Bronchial epithelial cell (primary cell): Measurements from ENCODE around the gene ZNF598. TPM values are rescaled to one million over a fixed set of nuclear protein-coding genes. Genes with fewer than 3 reads are reported as not detected.

Experiments
- DNase-seq: peaks from one replicate; pipeline ENCODE4 v3.0.0-alpha.2; 2010; ENCODE audit warnings: low read depth
- FAIRE-seq: peaks from 2 replicates; lab custom pipeline; 2011; peaks lifted over from hg19 to GRCh38; lab: Jason Lieb, UNC
- H3K27me3 ChIP-seq: 2 replicates; pipeline ENCODE4 v1.5.1; 2011; ENCODE audit warnings: low read length; ENCODE audit not compliant: control insufficient read depth, insufficient read depth
- H3K36me3 ChIP-seq: 2 replicates; pipeline ENCODE4 v1.5.1; 2011; ENCODE audit warnings: low read length; ENCODE audit not compliant: control insufficient read depth, insufficient read depth
- H3K4me3 ChIP-seq: 2 replicates; pipeline ENCODE4 v1.5.1; 2011; ENCODE audit warnings: mild to moderate bottlenecking, low read depth, low read length, control low read depth
- total RNA-seq: library from RNA; depleted of rRNA; stranded (reverse); fragments of >200 nt; gene quantifications from 2 replicates; pipeline ENCODE4 v1.2.1, GENCODE V29; 2014
- TF ChIP-seq, protein P1 (sequence below): IDR thresholded peaks from 2 replicates; pipeline ENCODE4 v1.5.1; 2011; ENCODE audit warnings: mild to moderate bottlenecking, moderate library complexity, low read length, control low read depth, inconsistent platforms; ENCODE audit not compliant: insufficient read depth, severe bottlenecking

The ZNF598 gene
- total RNA-seq, 1 donor from 2014 or later = 26.3 TPM

DNA sequence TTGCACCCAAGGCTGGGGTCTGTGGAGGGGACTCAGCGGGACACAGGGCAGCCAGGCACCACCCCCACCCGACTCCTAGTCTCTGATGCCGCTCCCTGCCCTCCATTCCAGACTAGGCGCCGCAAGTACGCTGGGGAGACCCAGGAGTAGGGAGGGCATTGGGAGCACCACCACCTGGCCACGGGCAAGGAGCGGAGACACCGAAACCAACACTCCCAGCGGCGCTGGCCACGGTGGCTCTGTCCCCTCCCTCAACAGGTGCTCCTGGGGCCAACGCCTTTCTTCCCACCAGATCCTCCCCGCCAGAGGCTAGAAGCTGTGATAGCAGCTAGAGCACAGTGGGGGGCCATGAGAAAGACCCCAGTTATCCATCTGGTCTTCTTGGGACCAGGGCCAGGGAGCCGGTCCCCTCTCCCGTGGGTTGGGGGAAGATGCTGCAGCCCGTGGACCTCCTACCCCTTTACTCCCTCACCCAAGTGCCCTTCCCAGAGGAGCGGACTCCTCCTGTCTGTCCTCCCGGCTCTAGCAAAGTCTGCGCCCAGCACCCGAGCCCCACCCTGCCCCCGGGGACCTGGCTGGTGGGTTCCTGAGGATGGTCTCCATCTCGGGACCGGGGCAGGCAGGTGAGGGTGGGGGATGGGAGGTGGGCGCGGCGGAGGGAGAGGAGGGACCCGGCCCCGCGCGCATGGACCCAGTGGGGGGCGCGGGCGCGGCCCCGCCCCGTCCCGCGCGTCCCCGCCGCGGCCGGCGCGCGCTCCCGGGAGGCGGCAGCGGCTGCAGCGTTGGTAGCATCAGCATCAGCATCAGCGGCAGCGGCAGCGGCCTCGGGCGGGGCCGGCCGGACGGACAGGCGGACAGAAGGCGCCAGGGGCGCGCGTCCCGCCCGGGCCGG lies 20.2 kb downstream of the ZNF598 start, which contains the start of gene SYNGR3:
SYNGR3 (plus strand) TSS at position 762 of the 892 bp plus-strand sequence. CDS start 133 bp downstream, outside the sequence.
- TF ChIP-seq, protein P1, sequence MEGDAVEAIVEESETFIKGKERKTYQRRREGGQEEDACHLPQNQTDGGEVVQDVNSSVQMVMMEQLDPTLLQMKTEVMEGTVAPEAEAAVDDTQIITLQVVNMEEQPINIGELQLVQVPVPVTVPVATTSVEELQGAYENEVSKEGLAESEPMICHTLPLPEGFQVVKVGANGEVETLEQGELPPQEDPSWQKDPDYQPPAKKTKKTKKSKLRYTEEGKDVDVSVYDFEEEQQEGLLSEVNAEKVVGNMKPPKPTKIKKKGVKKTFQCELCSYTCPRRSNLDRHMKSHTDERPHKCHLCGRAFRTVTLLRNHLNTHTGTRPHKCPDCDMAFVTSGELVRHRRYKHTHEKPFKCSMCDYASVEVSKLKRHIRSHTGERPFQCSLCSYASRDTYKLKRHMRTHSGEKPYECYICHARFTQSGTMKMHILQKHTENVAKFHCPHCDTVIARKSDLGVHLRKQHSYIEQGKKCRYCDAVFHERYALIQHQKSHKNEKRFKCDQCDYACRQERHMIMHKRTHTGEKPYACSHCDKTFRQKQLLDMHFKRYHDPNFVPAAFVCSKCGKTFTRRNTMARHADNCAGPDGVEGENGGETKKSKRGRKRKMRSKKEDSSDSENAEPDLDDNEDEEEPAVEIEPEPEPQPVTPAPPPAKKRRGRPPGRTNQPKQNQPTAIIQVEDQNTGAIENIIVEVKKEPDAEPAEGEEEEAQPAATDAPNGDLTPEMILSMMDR = no peak
- Histone ChIP-seq H3K27me3 (peaks cover 14% of the 10 kb centered on the region), H3K4me3 (peak within 1 kb of the TSS; percentile 21), H3K36me3 (peaks cover 10% of the 10 kb centered on the region)
- FAIRE-seq (no peak), DNase-seq (no peak)

DNA sequence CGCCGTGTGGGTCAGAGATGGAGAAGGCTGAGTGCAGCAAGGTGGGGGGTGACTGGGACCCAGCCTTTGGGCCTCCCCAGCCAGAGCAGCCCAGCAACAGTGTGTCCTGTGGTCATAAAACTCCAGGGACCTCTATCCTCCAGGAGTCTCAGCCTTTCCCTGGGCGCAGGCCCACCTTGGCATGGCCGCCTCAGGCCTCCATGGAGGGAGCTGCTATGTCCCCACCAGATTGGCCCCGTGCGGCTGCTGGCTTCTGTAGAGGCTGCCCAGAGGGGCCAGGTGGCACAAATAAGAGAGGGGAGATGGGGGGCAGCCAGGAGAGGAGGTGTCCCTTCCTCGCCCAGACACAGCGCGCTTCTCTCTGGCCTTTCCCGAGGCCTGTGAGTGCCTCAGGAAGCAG lies 22.4 kb downstream of the ZNF598 start:
- FAIRE-seq = no peak
- DNase-seq = no peak
- Histone ChIP-seq H3K36me3 (peaks cover 10% of the 10 kb centered on the region), H3K27me3 (peaks cover 14% of the 10 kb centered on the region), H3K4me3 (no peak overlapping the region)
- TF ChIP-seq, protein P1 = no peak

DNA sequence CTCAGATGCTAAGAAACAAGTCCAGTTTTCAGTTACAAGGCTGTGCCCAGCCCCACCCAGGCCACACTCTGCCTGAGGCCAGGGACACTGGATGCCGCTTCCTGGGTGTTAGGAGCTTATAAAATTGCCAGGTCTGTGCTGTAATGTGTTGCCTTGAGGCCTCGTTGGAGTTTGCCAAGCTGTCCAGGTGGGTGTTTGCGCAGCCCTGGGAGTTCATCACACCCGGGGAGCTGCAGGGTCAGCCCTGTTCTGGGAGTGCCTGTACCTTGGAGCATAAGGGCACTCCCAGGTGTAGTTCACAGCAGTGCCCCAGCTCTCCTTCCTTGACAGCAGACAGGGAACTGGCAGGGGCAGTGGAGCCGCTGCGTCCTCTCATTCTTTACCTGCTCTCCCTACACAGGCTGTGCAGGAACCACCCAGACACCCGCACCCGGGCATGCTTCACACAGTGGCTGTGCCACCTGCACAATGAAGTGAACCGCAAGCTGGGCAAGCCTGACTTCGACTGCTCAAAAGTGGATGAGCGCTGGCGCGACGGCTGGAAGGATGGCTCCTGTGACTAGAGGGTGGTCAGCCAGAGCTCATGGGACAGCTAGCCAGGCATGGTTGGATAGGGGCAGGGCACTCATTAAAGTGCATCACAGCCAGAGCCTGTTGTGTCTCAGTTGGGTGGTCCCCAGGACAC lies 24.0 kb downstream of the ZNF598 start:
- DNase-seq (no peak), FAIRE-seq (no peak)
- TF ChIP-seq, protein P1 = no peak
- Histone ChIP-seq H3K4me3 (no peak overlapping the region), H3K36me3 (peaks cover 10% of the 10 kb centered on the region), H3K27me3 (peaks cover 20% of the 10 kb centered on the region)

DNA sequence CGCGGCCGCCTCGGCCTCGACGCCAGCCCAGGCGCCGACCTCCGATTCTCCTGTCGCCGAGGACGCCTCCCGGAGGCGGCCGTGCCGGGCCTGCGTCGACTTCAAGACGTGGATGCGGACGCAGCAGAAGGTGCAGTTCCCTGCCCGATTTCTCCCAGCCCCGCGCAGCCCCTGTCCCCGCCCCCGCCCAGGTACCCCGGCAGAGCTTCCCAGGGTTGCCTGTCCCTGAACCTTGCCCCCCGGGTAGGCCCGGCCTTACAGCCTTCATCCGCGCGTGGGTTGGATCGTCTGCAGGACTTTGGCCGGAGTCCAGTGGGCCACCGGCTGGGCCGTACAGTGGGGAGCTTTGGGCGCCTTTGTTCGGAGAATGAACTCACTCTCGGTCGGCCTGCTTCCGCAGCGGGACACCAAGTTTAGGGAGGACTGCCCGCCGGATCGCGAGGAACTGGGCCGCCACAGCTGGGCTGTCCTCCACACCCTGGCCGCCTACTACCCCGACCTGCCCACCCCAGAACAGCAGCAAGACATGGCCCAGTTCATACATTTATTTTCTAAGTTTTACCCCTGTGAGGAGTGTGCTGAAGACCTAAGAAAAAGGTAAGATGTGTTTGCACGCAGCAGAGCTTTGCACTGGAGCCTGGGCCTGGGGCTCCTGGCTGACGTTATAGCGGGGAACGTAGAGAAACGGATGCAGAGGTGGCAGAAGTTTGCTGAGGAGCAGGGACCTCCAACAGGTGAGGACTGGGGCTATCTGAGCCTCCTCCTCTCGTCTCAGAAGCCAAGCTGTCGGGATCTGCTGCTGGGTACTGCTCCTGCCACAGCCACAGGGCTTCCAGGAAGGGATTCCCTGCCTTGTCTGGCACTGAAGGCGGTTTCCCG lies 25.0 kb downstream of the ZNF598 start:
- H3K36me3 ChIP-seq = peaks cover 10% of the 10 kb centered on the region
- TF ChIP-seq, protein P1 = no peak
- FAIRE-seq (no peak), DNase-seq (no peak)
- H3K4me3 ChIP-seq = peak overlapping the region; percentile 66
- H3K27me3 ChIP-seq = peaks cover 16% of the 10 kb centered on the region

DNA sequence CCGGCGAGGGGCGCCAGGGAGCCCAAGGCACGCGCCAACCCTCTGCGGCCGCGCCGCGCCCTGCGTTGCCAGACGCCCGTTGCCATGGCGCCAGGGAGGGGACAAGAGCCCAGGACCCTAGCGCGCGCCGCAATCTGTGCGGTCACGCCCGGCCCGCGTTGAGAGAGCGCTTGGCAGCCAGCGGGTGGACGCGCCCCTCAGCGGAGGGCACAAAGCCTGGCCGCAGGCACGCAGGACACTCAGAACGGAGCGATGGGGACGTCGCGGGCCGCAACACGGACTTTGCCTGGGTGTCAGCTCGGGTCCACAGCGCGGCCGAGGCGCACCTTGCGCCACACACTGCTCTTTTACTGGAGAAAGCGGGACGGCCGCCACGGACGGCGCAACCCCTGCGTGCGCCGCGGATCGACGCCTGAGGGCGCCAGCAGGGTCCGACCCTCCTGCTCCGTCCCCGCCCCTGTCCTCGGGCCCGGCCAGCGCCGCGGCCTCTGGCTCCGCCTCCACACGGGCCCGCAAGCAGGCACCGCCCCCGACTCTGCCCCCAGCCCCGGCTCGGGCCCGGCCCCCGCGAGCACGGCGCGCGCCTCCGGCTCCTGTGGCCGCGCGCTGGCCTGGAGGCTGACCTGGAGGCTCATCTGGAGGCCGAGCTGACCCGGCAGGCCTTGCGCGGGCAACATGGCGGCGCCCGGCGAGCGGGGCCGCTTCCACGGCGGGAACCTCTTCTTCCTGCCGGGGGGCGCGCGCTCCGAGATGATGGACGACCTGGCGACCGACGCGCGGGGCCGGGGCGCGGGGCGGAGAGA lies 25.9 kb downstream of the ZNF598 start, which contains the start of gene GFER:
GFER (plus strand) TSS at position 650 of the 803 bp plus-strand sequence; CDS start at position 676, 26 bp downstream.
- H3K27me3 ChIP-seq = peaks cover 9% of the 10 kb centered on the region
- H3K36me3 ChIP-seq = peaks cover 10% of the 10 kb centered on the region
- TF ChIP-seq, protein P1 = peak; percentile 18
- peak; percentile 56 for DNase-seq
- no peak for FAIRE-seq
- H3K4me3 ChIP-seq = peak within 1 kb of the TSS; percentile 66
